DND-41 (cell line): ENCODE measurements around the gene OR51B5.

Experiments
- ATAC-seq: fragments of 200-7000 bp; cut with Tn5 transposase; 3 replicates; pipeline ENCODE4 v1.9.1; 2021; ENCODE audit warnings: low read depth; ENCODE audit not compliant: insufficient read depth
- DNase-seq: peaks from one replicate; pipeline ENCODE4 v3.0.0-alpha.2; 2020
- H2AFZ ChIP-seq: 2 replicates; pipeline ENCODE4 v1.6.0; 2012; ENCODE audit warnings: low read depth, low read length
- H3K27ac ChIP-seq: 2 replicates; pipeline ENCODE4 v1.5.1; 2012; ENCODE audit warnings: low read length, inconsistent platforms
- H3K27me3 ChIP-seq: fragments of 200-600 bp; sonication (generic); 2 replicates; pipeline ENCODE4 v1.6.0; 2012; ENCODE audit warnings: low read length, mild to moderate bottlenecking, inconsistent platforms; ENCODE audit not compliant: insufficient read depth, poor library complexity
- H3K36me3 ChIP-seq: 2 replicates; pipeline ENCODE4 v1.5.1; 2012; ENCODE audit warnings: low read length, inconsistent platforms; ENCODE audit not compliant: insufficient read depth
- H3K4me1 ChIP-seq: 2 replicates; pipeline ENCODE4 v1.5.1; 2012; ENCODE audit warnings: mild to moderate bottlenecking, low read length; ENCODE audit not compliant: insufficient read depth
- H3K4me2 ChIP-seq: 2 replicates; pipeline ENCODE4 v1.6.0; 2012; ENCODE audit warnings: mild to moderate bottlenecking, moderate library complexity, low read length, inconsistent platforms; ENCODE audit not compliant: insufficient read depth
- H3K4me3 ChIP-seq, 2 experiments: fragments of 200-600 bp in 1 of 2; shearing (Covaris generic) in 1 of 2; 2 replicates each; pipeline ENCODE4 v1.5.1; 2012 to 2016; ENCODE audit warnings: inconsistent platforms in 2 of 2, low read length in 2 of 2, mild to moderate bottlenecking in 2 of 2, low read depth in 1 of 2, moderate library complexity in 1 of 2
- H3K79me2 ChIP-seq: 2 replicates; pipeline ENCODE4 v1.6.0; 2012; ENCODE audit warnings: low read length, inconsistent platforms; ENCODE audit not compliant: insufficient read depth
- H3K9ac ChIP-seq: 2 replicates; pipeline ENCODE4 v1.6.0; 2012; ENCODE audit warnings: low read depth, mild to moderate bottlenecking, inconsistent platforms, low read length, moderate library complexity
- H3K9me3 ChIP-seq: 2 replicates; pipeline ENCODE4 v1.5.1; 2012; ENCODE audit warnings: low read length, moderate library complexity, mild to moderate bottlenecking, inconsistent platforms; ENCODE audit not compliant: insufficient read depth, severe bottlenecking
- H4K20me1 ChIP-seq: 2 replicates; pipeline ENCODE4 v1.6.0; 2012; ENCODE audit warnings: low read length; ENCODE audit not compliant: insufficient read depth
- EZH2 ChIP-seq: IDR thresholded peaks from 3 replicates; pipeline ENCODE4 v1.6.1; 2012; ENCODE audit warnings: borderline replicate concordance, low read depth, mild to moderate bottlenecking, moderate library complexity, low read length, inconsistent platforms; ENCODE audit not compliant: severe bottlenecking
- TF ChIP-seq, protein P1 (sequence below): IDR thresholded peaks from 2 replicates; pipeline ENCODE4 v1.5.1; 2012; ENCODE audit warnings: borderline replicate concordance, low read length, moderate library complexity, mild to moderate bottlenecking; ENCODE audit not compliant: poor library complexity, severe bottlenecking; ENCODE audit errors: extremely low read depth

Gene OR51B5

GRCh38 chr11:5383576-5383975 is 40.3 kb upstream of the OR51B5 start, which contains the start of gene OR51M1:
OR51M1 (plus strand) TSS chr11:5383812; CDS start chr11:5389399, 5,587 bp downstream.
- Histone ChIP-seq H3K79me2 (no peaks in the 10 kb centered on the region), H3K9ac (no peak within 1 kb of the TSS), H4K20me1 (no peaks in the 10 kb centered on the region), H3K9me3 (no peaks in the 10 kb centered on the region), H2AFZ (no peak within 1 kb of the TSS), H3K27me3 (peaks cover 2% of the 10 kb centered on the region), H3K27ac (no peak within 1 kb of the TSS), H3K4me3 (no peak within 1 kb of the TSS), H3K36me3 (no peaks in the 10 kb centered on the region), H3K4me2 (no peak within 1 kb of the TSS), H3K4me1 (no peaks in the 10 kb centered on the region)
- ATAC-seq (no peak), DNase-seq (no peak)
- TF ChIP-seq, protein P1, sequence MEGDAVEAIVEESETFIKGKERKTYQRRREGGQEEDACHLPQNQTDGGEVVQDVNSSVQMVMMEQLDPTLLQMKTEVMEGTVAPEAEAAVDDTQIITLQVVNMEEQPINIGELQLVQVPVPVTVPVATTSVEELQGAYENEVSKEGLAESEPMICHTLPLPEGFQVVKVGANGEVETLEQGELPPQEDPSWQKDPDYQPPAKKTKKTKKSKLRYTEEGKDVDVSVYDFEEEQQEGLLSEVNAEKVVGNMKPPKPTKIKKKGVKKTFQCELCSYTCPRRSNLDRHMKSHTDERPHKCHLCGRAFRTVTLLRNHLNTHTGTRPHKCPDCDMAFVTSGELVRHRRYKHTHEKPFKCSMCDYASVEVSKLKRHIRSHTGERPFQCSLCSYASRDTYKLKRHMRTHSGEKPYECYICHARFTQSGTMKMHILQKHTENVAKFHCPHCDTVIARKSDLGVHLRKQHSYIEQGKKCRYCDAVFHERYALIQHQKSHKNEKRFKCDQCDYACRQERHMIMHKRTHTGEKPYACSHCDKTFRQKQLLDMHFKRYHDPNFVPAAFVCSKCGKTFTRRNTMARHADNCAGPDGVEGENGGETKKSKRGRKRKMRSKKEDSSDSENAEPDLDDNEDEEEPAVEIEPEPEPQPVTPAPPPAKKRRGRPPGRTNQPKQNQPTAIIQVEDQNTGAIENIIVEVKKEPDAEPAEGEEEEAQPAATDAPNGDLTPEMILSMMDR = no peak
- no peak for TF ChIP-seq EZH2

DNA sequence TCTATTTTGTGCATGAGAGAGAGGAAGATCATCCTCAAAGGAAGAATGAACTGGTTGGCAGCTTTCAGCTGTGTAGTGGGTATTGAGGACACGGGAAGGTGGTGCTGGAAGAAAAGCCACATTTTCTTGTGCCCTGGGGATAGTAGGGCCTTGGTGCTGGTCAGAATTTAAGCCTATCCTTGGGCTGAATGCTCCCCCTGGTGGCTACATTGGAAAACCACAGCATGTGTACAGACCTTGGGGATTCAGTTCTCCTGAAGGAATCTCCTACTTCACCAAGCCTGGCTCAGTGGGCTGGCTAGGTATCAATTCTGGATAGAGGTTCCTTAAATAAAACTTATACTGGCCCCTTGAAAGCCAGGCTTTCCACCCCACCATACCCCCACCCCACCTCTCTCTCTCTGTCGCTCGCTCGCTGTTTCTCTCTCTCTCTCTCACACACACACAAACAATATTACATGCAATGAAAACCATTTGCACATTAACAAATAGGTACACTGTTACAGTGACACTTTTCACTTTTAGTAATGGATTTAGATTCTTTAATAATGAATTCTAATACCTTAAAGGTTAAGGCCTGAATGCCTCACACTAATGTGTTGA is 37.5 kb upstream of the OR51B5 start:
- Histone ChIP-seq H2AFZ (no peak overlapping the region), H4K20me1 (no peaks in the 10 kb centered on the region), H3K27ac (no peak overlapping the region), H3K36me3 (no peaks in the 10 kb centered on the region), H3K79me2 (no peaks in the 10 kb centered on the region), H3K9me3 (no peaks in the 10 kb centered on the region), H3K9ac (no peak overlapping the region), H3K4me3 (no peak overlapping the region), H3K27me3 (peaks cover 2% of the 10 kb centered on the region), H3K4me1 (no peaks in the 10 kb centered on the region), H3K4me2 (no peak overlapping the region)
- TF ChIP-seq, protein P1 = peak; percentile 75
- TF ChIP-seq EZH2 = no peak
- peak; percentile 42 for DNase-seq
- peak; percentile 66; the same call in 2 of the 3 replicates for ATAC-seq

- Histone ChIP-seq H3K4me1 (no peaks in the 10 kb centered on the region), H2AFZ (no peak overlapping the region), H3K27ac (no peak overlapping the region), H3K79me2 (no peaks in the 10 kb centered on the region), H3K9me3 (no peaks in the 10 kb centered on the region), H3K9ac (no peak overlapping the region), H4K20me1 (no peaks in the 10 kb centered on the region), H3K4me3 (no peak overlapping the region), H3K36me3 (no peaks in the 10 kb centered on the region), H3K27me3 (peaks cover 3% of the 10 kb centered on the region), H3K4me2 (no peak overlapping the region)
- no peak for ATAC-seq
- no peak for TF ChIP-seq EZH2
- TF ChIP-seq, protein P1 = peak; percentile 28
- DNase-seq = no peak
Observed at GRCh38 chr11:5369789-5370188, 26.5 kb upstream of the OR51B5 start.
